ENCODE results near the gene POLR3B.

DNA sequence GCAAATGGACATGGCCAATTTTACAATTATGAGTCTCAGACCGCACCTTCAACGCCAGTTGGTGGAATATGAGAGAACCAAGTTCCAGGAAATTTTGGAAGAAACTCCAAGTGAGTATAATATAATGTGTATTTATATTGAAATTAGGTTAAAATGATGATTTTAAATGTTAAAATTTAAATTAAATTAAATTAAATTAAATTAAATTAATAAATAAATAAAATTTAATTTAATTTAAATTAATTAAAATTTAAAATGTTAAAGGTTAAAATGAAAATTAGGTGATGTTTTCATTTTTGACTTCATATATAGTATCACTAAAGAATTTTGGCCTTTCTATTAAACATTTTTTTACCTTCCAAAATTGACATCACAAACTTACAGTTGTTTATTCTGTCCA, 34.0 kb upstream of the POLR3B start:
- TF ChIP-seq, protein P1, sequence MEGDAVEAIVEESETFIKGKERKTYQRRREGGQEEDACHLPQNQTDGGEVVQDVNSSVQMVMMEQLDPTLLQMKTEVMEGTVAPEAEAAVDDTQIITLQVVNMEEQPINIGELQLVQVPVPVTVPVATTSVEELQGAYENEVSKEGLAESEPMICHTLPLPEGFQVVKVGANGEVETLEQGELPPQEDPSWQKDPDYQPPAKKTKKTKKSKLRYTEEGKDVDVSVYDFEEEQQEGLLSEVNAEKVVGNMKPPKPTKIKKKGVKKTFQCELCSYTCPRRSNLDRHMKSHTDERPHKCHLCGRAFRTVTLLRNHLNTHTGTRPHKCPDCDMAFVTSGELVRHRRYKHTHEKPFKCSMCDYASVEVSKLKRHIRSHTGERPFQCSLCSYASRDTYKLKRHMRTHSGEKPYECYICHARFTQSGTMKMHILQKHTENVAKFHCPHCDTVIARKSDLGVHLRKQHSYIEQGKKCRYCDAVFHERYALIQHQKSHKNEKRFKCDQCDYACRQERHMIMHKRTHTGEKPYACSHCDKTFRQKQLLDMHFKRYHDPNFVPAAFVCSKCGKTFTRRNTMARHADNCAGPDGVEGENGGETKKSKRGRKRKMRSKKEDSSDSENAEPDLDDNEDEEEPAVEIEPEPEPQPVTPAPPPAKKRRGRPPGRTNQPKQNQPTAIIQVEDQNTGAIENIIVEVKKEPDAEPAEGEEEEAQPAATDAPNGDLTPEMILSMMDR (IDR thresholded peaks at IDR 0.05) = no peak
- TF ChIP-seq POLR2A (IDR thresholded peaks at IDR 0.05) (no peak), EP300 (IDR thresholded peaks at IDR 0.05) (no peak), POLR2AphosphoS5 (IDR thresholded peaks at IDR 0.05) (no peak)
